Measurements from ENCODE around the gene TMEM266.

TMEM266 gene

GRCh38 chr15:76065793-76066192, 6.0 kb downstream of the TMEM266 start:
- no peak for DNase-seq (ENCODE audit: extremely low read depth in 1 of 2, low read depth in 1 of 2)

- no peak for DNase-seq (ENCODE audit: extremely low read depth in 1 of 2, low read depth in 1 of 2)
These were observed 10.4 kb downstream of the TMEM266 start for GRCh38 chr15:76070192-76070591.

GRCh38 chr15:76070921-76071635, 11.3 kb downstream of the TMEM266 start:
- DNase-seq (ENCODE audit: extremely low read depth in 1 of 2, low read depth in 1 of 2) = no peak

DNA sequence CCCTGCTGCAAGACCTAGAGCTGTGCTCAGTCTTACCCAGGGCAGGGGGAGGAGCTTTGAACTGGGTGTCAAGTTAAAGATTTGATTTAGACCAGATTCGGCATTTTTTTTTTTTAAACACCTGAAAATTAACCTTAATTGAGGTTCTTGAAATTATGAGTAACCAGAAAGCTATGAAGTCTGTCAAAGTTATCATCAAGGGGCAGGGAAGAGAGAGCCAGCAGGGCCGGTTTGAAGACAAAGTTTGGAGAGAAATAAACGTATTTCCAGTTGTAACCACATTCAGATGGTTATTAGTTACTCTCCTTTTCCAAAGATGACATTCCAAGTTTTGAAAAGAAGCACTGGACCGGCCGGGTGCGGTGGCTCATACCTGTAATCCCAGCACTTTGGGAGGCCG, 12.0 kb downstream of the TMEM266 start:
- DNase-seq (ENCODE audit: extremely low read depth in 1 of 2, low read depth in 1 of 2) = no peak

DNA sequence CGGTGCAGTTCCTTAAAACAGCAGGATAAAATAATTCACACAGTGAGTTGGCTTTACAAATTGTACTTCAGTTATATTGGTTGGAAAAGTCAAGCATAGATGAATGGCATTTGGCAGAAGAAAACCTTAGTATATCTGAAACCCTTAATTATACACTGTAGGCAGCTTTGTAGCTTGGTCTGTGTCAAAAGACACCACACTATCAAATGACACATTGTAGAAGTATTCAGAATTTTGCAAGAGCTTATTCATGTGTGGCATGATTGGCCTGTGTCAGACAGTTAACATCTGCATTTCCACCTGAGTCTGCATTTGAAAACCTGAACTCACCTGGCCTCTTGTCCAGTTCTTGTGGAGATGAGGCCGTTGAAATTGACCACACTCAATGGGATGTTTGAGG, 13.8 kb downstream of the TMEM266 start:
- no peak for DNase-seq (ENCODE audit: extremely low read depth in 1 of 2, low read depth in 1 of 2)

DNA sequence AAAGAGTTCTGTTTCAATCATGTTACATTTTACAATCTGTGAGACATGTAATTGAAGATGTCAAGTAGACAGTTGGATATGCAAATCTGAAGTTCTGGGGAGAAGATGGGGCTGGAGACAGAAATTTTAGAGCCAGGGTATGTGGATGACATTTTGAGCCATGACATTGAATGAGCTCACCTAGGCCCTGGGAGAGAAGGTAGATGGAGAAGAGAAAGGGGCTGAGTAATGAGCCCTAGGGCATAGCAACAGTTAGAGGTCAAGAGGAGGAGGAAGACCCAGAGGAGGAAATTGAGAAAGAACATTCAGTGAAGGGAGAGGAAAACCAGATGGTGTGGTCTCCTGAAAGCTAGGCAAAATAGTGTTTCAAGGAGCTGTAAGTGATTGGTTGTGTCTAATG, 15.3 kb downstream of the TMEM266 start:
- DNase-seq (ENCODE audit: extremely low read depth in 1 of 2, low read depth in 1 of 2) = no peak

GRCh38 chr15:76078285-76078877, 18.6 kb downstream of the TMEM266 start:
- no peak for DNase-seq (ENCODE audit: extremely low read depth in 1 of 2, low read depth in 1 of 2)

GRCh38 chr15:76084256-76084655, 24.5 kb downstream of the TMEM266 start:
- no peak for DNase-seq (ENCODE audit: extremely low read depth in 1 of 2, low read depth in 1 of 2)

DNA sequence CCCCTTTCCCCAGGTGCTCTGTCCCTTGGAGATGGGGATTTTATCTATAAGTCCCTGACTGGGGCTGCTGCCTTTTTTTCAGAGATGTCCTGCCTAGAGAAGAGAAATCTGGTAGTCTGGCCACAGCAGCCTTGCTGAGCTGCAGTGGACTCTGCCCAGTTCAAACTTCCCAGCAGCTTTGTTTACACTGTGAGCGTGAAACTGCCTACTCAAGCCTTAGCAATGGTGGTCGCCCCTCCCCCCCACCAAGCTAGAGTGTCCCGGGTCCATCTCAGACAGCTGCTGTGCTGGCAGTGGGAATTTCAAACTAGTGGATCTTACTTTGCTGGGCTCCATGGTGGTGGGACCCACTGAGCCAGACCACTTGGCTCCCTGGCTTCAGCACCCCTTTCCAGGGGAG, 38.9 kb downstream of the TMEM266 start:
- no peak for DNase-seq (ENCODE audit: extremely low read depth in 1 of 2, low read depth in 1 of 2)

- no peak for DNase-seq (ENCODE audit: extremely low read depth in 1 of 2, low read depth in 1 of 2)
These were observed 39.6 kb downstream of the TMEM266 start for GRCh38 chr15:76099388-76099787.

DNA sequence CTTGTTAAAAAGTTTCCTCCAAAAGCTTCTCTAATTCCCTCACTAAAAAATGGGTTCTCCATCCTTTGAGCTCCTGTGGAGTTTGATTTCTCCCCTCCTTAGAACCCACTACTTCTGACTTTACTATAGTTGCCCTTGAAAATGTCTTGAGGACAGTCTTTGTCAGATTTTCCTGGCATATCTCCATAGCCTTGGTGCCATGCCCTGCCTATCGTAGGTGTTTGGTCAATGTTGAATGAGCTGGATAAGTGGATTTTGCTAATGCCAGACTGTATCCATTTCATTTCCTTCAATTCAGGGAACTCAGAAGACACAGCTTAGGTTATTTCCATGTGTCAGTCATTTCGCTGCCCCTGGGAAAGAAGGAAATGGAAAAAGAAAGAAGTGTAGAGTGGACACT, 40.6 kb downstream of the TMEM266 start:
- DNase-seq (ENCODE audit: extremely low read depth in 1 of 2, low read depth in 1 of 2) = no peak

- DNase-seq (ENCODE audit: extremely low read depth in 1 of 2, low read depth in 1 of 2) = no peak
These were observed 41.9 kb downstream of the TMEM266 start for GRCh38 chr15:76101655-76102054.

DNA sequence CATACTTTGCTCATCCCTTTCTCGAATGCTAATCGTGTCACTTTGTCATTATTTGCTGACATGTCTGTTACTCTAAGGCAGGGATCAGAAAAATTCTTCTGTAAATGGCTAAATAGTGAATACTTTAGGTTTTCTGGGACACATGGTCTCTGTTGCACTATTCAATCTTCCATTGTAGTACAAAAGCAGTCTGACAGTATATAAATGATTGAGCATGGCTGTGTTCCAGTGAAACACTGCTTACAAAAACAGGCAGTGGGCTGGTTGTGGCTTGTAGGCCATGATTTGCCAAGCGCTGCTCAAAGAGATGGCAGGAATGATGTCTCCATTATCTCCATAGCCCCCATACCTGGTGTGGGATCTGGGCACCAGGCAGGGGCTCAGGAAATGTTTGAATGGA, 45.6 kb downstream of the TMEM266 start:
- no peak for DNase-seq (ENCODE audit: extremely low read depth in 1 of 2, low read depth in 1 of 2)

- no peak for DNase-seq (ENCODE audit: extremely low read depth in 1 of 2, low read depth in 1 of 2)
These were observed 46.1 kb downstream of the TMEM266 start for GRCh38 chr15:76105911-76106310.

GRCh38 chr15:76107169-76107568, 47.4 kb downstream of the TMEM266 start:
- no peak for DNase-seq (ENCODE audit: extremely low read depth in 1 of 2, low read depth in 1 of 2)

- DNase-seq (ENCODE audit: extremely low read depth in 1 of 2, low read depth in 1 of 2) = no peak
These were observed 48.4 kb downstream of the TMEM266 start for GRCh38 chr15:76108021-76108723.

DNA sequence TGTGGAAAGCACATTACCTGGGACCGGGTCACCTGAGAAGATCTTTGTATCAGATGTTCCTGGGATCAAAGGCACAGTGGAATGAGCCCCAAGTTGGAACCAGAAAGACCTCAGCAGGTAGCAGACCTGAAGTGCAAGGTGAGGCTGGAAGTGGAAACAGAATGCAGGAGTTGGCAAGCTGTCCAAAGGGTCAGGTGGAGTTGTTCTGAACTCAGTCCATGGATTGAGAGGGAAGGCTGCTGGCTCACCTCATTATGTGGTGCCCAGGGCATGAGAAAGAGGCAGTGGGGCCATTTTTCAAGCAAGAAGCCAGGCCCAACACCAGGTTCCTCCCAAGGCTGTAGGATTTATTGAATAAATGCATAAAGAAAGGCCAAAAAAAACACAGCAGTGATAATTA, 49.3 kb downstream of the TMEM266 start:
- no peak for DNase-seq (ENCODE audit: extremely low read depth in 1 of 2, low read depth in 1 of 2)

DNA sequence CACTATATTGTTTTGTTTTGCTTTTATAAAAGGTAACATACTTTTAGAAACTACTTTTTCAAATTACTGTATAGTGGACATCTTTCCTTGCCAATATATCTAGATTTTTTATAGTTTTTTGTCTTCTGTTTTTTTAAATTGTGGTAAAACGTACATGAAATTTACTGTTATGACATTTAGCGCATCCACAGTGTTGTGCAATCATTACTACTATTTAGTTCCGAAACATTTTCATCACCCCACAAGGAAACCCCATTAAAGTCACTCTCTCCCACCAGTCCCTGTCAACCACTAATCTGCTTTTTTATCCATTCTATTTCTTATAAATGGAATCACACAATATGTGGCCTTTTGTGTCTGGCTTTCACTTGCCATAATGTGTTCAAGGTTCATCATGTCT, 54.8 kb downstream of the TMEM266 start:
- no peak for DNase-seq (ENCODE audit: extremely low read depth in 1 of 2, low read depth in 1 of 2)

- DNase-seq (ENCODE audit: extremely low read depth in 1 of 2, low read depth in 1 of 2) = no peak
These were observed 56.5 kb downstream of the TMEM266 start for GRCh38 chr15:76116138-76116885.

- no peak for DNase-seq (ENCODE audit: extremely low read depth in 1 of 2, low read depth in 1 of 2)
These were observed 57.4 kb downstream of the TMEM266 start for GRCh38 chr15:76117181-76117580.

DNA sequence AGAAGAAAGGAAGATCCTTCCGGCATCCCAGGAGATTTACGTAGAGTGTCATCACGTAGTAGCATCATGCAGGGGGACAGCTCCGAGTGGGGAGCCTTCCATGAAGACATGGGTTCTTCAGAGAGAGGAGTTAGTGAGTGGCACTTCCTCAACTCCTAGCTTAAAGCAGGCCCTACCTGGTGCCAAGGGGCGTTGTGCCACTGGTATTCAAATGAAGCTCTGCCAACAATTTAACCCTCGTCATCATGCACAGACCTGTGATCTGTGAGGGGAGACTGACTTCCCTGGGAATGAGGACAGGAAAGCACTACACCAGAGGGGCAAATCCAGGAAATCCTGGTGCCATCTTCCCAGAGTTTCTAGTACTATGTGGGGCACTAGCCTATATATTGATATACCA, 59.0 kb downstream of the TMEM266 start:
- no peak for DNase-seq (ENCODE audit: extremely low read depth in 1 of 2, low read depth in 1 of 2)

GRCh38 chr15:76123031-76123430, 63.2 kb downstream of the TMEM266 start:
- DNase-seq (ENCODE audit: extremely low read depth in 1 of 2, low read depth in 1 of 2) = no peak
